Caco-2 (cell line): Measurements from ENCODE around the gene CORO2A. TPM values are rescaled to one million over a fixed set of nuclear protein-coding genes. Genes with fewer than 3 reads are reported as not detected.

Experiments used
- BruUV-seq: library from RNA; stranded (reverse); fragments of 400-500 nt; replicated peaks from 2 replicates; lab custom pipeline; 2021; lab: Mats Ljungman, UMichigan
- CTCF ChIA-PET: fragments of 300-600 bp; sonication (Branson Sonifier 250); formaldehyde crosslinking; loops from one replicate; lab custom pipeline; 2022; ENCODE audit warnings: antibody characterized with exemption; lab: Charles Lee
- POLR2A ChIA-PET: fragments of 300-600 bp; sonication (Branson Sonifier 250); formaldehyde crosslinking; loops from one replicate; lab custom pipeline; 2022; ENCODE audit warnings: antibody characterized with exemption; lab: Charles Lee
- DNase-seq, 2 experiments: peaks; one replicate each; pipeline versions ENCODE4 v3.0.0 to v3.0.0-alpha.2; 2020 to 2022
- H3K27me3 ChIP-seq: replicated peaks from 2 replicates; pipeline ENCODE4 v1.6.0; 2011; ENCODE audit warnings: low read length; ENCODE audit not compliant: control insufficient read depth, insufficient read depth
- H3K36me3 ChIP-seq: 2 replicates; pipeline ENCODE4 v1.5.1; 2011; ENCODE audit warnings: low read length; ENCODE audit not compliant: control insufficient read depth, insufficient read depth
- H3K4me1 ChIP-seq: fragments of 250-450 bp; sonication (Bioruptor Pico); 2 replicates; pipeline ENCODE4 v1.5.1; 2020; ENCODE audit warnings: mild to moderate bottlenecking
- H3K4me3 ChIP-seq: 2 replicates; pipeline ENCODE4 v1.5.1; 2011; ENCODE audit warnings: low read depth, mild to moderate bottlenecking, control low read depth, low read length
- H3K9me3 ChIP-seq: fragments of 250-450 bp; sonication (Bioruptor Pico); 2 replicates; pipeline ENCODE4 v1.5.1; 2020; ENCODE audit warnings: mild to moderate bottlenecking, moderate library complexity
- H3K27ac Mint-ChIP-seq: one replicate; pipeline ENCODE4 v1.8.0; 2022; ENCODE audit warnings: mixed read lengths; ENCODE audit not compliant: unreplicated experiment
- H3K27me3 Mint-ChIP-seq: one replicate; pipeline ENCODE4 v1.8.0; 2022; ENCODE audit warnings: mixed read lengths; ENCODE audit not compliant: insufficient read depth, unreplicated experiment
- H3K36me3 Mint-ChIP-seq: one replicate; pipeline ENCODE4 v1.8.0; 2022; ENCODE audit warnings: mild to moderate bottlenecking, mixed read lengths; ENCODE audit not compliant: insufficient read depth, unreplicated experiment
- H3K4me1 Mint-ChIP-seq: one replicate; pipeline ENCODE4 v1.8.0; 2022; ENCODE audit warnings: low read depth, mixed read lengths; ENCODE audit not compliant: unreplicated experiment
- H3K4me3 Mint-ChIP-seq: one replicate; pipeline ENCODE4 v1.8.0; 2022; ENCODE audit warnings: mild to moderate bottlenecking, moderate library complexity, mixed read lengths; ENCODE audit not compliant: unreplicated experiment
- H3K9me3 Mint-ChIP-seq: one replicate; pipeline ENCODE4 v1.8.0; 2022; ENCODE audit warnings: mixed read lengths; ENCODE audit not compliant: unreplicated experiment
- CTCF ChIP-seq, 2 experiments: fragments of 200-600 bp in 1 of 2; IDR thresholded peaks; 1 replicate in 1 of 2; 2 replicates in 1 of 2; pipeline versions ENCODE4 v1.5.1 to v1.8.0; 2011 to 2022; ENCODE audit warnings: antibody characterized with exemption in 1 of 2, control low read depth in 1 of 2, inconsistent platforms in 1 of 2, low read depth in 1 of 2, low read length in 1 of 2, mild to moderate bottlenecking in 1 of 2, moderate library complexity in 1 of 2; ENCODE audit not compliant: insufficient read depth in 1 of 2, severe bottlenecking in 1 of 2, unreplicated experiment in 1 of 2
- intact Hi-C: fragments of 100-400 bp; cut with micrococcal nuclease; formaldehyde crosslinking; loops from one replicate; pipeline ENCODE4 v1.10.0; 2022; ENCODE audit not compliant: unreplicated experiment
- total RNA-seq: library from RNA; stranded (reverse); gene quantifications from 2 replicates; pipeline ENCODE4 v1.2.3, GENCODE V29; 2022

The CORO2A gene
- total RNA-seq, 1 experiment from 2014 or later: 18.9 TPM

GRCh38 chr9:98206754-98207153, 14.3 kb upstream of the CORO2A start:
- Mint-ChIP-seq H3K36me3 (no peaks in the 10 kb centered on the region), H3K27ac (no peak overlapping the region), H3K4me3 (no peak overlapping the region), H3K9me3 (no peaks in the 10 kb centered on the region), H3K4me1 (no peaks in the 10 kb centered on the region), H3K27me3 (no peaks in the 10 kb centered on the region)
- H3K27me3 ChIP-seq: no peaks in the 10 kb centered on the region
- no peaks in the 10 kb centered on the region for H3K9me3 ChIP-seq
- no TSS peak for BruUV-seq
- H3K4me1 ChIP-seq: no peaks in the 10 kb centered on the region
- intact Hi-C loops: no loop called here
- POLR2A ChIA-PET: no interaction called here
- peaks cover 4% of the 10 kb centered on the region; the same call in 1 of the 2 replicates for H3K36me3 ChIP-seq
- CTCF ChIA-PET: interaction anchor here (1.5 to 1.9 kb wide), 2 partner anchors 27 to 57 kb away, joined by 3 to 10 read pairs; no protein-coding TSS in a partner anchor
- H3K4me3 ChIP-seq: no peak overlapping the region
- no peak for TF ChIP-seq CTCF (IDR thresholded peaks at IDR 0.05; ENCODE audit: insufficient read depth in 1 of 2, low read depth in 1 of 2, low read length in 1 of 2, severe bottlenecking in 1 of 2, unreplicated experiment in 1 of 2)
- no peak for DNase-seq

GRCh38 chr9:98204692-98205091, 12.3 kb upstream of the CORO2A start:
- POLR2A ChIA-PET: no interaction called here
- no peaks in the 10 kb centered on the region for H3K27me3 Mint-ChIP-seq
- Histone ChIP-seq H3K27me3 (no peaks in the 10 kb centered on the region), H3K9me3 (no peaks in the 10 kb centered on the region), H3K4me1 (no peaks in the 10 kb centered on the region; the same call in 1 of the 2 replicates), H3K36me3 (peaks cover 4% of the 10 kb centered on the region; the same call in 1 of the 2 replicates), H3K4me3 (no peak overlapping the region)
- DNase-seq: no peak
- H3K4me3 Mint-ChIP-seq: no peak overlapping the region
- no TSS peak for BruUV-seq
- H3K36me3 Mint-ChIP-seq: no peaks in the 10 kb centered on the region
- no peak overlapping the region for H3K27ac Mint-ChIP-seq
- no peak for TF ChIP-seq CTCF (IDR thresholded peaks at IDR 0.05; ENCODE audit: insufficient read depth in 1 of 2, low read depth in 1 of 2, low read length in 1 of 2, severe bottlenecking in 1 of 2, unreplicated experiment in 1 of 2)
- H3K4me1 Mint-ChIP-seq: peaks cover 2% of the 10 kb centered on the region
- intact Hi-C loops: loop anchor here (1.0 to 2.0 kb wide), 3 partner anchors 30 to 130 kb away; no protein-coding TSS in a partner anchor
- no peaks in the 10 kb centered on the region for H3K9me3 Mint-ChIP-seq
- CTCF ChIA-PET: interaction anchor here (1.1 to 1.6 kb wide), 7 partner anchors 11 to 86 kb away, joined by 4 to 10 read pairs (median 7); partner anchors contain the start of genes TBC1D2 and TRIM14

GRCh38 chr9:98203153-98203552, 10.7 kb upstream of the CORO2A start:
- ChIA-PET CTCF (interaction anchor here (0.8 kb wide), 1 partner anchor 10 kb away, joined by 3 read pairs; no protein-coding TSS in a partner anchor), POLR2A (interaction anchor here (0.5 kb wide), 1 partner anchor 41 kb away, joined by 7 read pairs; no protein-coding TSS in a partner anchor)

More at GRCh38 chr9:98203153-98203552, 10.7 kb upstream of the CORO2A start:
- Mint-ChIP-seq H3K27ac (no peak overlapping the region), H3K9me3 (no peaks in the 10 kb centered on the region), H3K4me1 (peaks cover 6% of the 10 kb centered on the region), H3K4me3 (no peak overlapping the region), H3K27me3 (no peaks in the 10 kb centered on the region), H3K36me3 (no peaks in the 10 kb centered on the region)
- Histone ChIP-seq H3K9me3 (no peaks in the 10 kb centered on the region), H3K4me1 (no peaks in the 10 kb centered on the region; the same call in 1 of the 2 replicates), H3K27me3 (no peaks in the 10 kb centered on the region), H3K4me3 (no peak overlapping the region), H3K36me3 (0 out of 2 replicates have a peak, but pooled peaks cover 1% of the 10 kb centered on the region)
- intact Hi-C loops: no loop called here
- BruUV-seq: no TSS peak
- TF ChIP-seq CTCF (IDR thresholded peaks at IDR 0.05; ENCODE audit: insufficient read depth in 1 of 2, low read depth in 1 of 2, low read length in 1 of 2, severe bottlenecking in 1 of 2, unreplicated experiment in 1 of 2): no peak
- no peak for DNase-seq
